ENCODE measurements around the gene WDR91. TPM values are rescaled to one million over a fixed set of nuclear protein-coding genes. Genes with fewer than 3 reads are reported as not detected.
A peak's percentile ranks its signal among the peaks of the same experiment; 100 is the strongest.

Gene WDR91
- total and polyA plus RNA-seq, 2 donors (not counting 1 experiment from before 2014, with no cell fraction given), result 26.7 to 40.7 TPM

GRCh38 chr7:135150072-135150782, 61.1 kb downstream of the WDR91 start:
- peak overlapping the region; percentile 91 for H3K4me3 Mint-ChIP-seq
- ChIA-PET POLR2A (interaction anchor here (1.3 kb wide), 1 partner anchor 19 kb away, joined by 3 read pairs; no protein-coding TSS in a partner anchor), CTCF (interaction anchor here (1.9 to 5.4 kb wide), 2 partner anchors 10 to 19 kb away, joined by 12 to 47 read pairs; partner anchors contain the start of gene CYREN)
- peak overlapping the region; percentile 82 for H3K27ac Mint-ChIP-seq
- no peak for TF ChIP-seq EZH2 (IDR thresholded peaks at IDR 0.05; ENCODE audit: borderline replicate concordance, insufficient read depth, low read depth, low read length, poor library complexity, severe bottlenecking)
- no peak for TF ChIP-seq CTCF (IDR thresholded peaks at IDR 0.05)
- peak overlapping the region; percentile 77 for H3K9ac ChIP-seq (ENCODE audit: low read length)
- peak overlapping the region; percentile 59 to 90 for H3K27ac ChIP-seq (ENCODE audit: low read length in 2 of 2)
- peaks cover 42 to 52% of the 10 kb centered on the region in 2 donors for H3K4me1 ChIP-seq (ENCODE audit: control insufficient read depth in 2 of 2, insufficient read depth in 2 of 2, low read length in 2 of 2)
- H3K27me3 ChIP-seq (replicated peaks in 1 of 4; ENCODE audit: control extremely low read depth in 1 of 4, control insufficient read depth in 3 of 4, insufficient read depth in 4 of 4, low read length in 3 of 4), result no peaks in the 10 kb centered on the region
- H3K27me3 Mint-ChIP-seq, result no peaks in the 10 kb centered on the region
- no peaks in the 10 kb centered on the region for H3K36me3 ChIP-seq (replicated peaks in 1 of 2; ENCODE audit: control extremely low read depth in 1 of 2, control insufficient read depth in 1 of 2, extremely low read depth in 1 of 2, insufficient read depth in 2 of 2, low read length in 1 of 2)
- no peaks in the 10 kb centered on the region for H4K20me1 ChIP-seq (ENCODE audit: control insufficient read depth, insufficient read depth, low read length, poor library complexity, severe bottlenecking)
- DNase-seq, result peak; percentile 26
- peaks cover 76% of the 10 kb centered on the region for H3K4me1 Mint-ChIP-seq
- WGBS (ENCODE audit: insufficient coverage), result 89% methylated on average over 8 of the region's 8 CpGs
- intact Hi-C loops (cut with micrococcal nuclease), result no loop called here
- ATAC-seq (ENCODE audit: low read depth), result no peak
- H3K4me2 ChIP-seq (replicated peaks; ENCODE audit: low read depth, low read length, poor library complexity, severe bottlenecking), result peak overlapping the region; percentile 70
- peaks cover 0 to 2% (median under 1%) of the 10 kb centered on the region in 3 donors for H3K9me3 ChIP-seq (ENCODE audit: control extremely low read depth in 1 of 3, control insufficient read depth in 2 of 3, insufficient read depth in 1 of 3, low read length in 2 of 3)
- peaks cover 8% of the 10 kb centered on the region for H3K9me3 Mint-ChIP-seq (ENCODE audit: insufficient read depth)
- peaks cover 72% of the 10 kb centered on the region for H3K79me2 ChIP-seq (ENCODE audit: control insufficient read depth, insufficient read depth, low read length)
- no peak overlapping the region for H2AFZ ChIP-seq (ENCODE audit: insufficient read depth, low read depth, low read length, poor library complexity, severe bottlenecking)
- peak overlapping the region in 3 of 5 experiments; percentile 18 to 98 (median 68) for H3K4me3 ChIP-seq (ENCODE audit: control extremely low read depth in 1 of 5, extremely low read depth in 1 of 5, insufficient read depth in 1 of 5, low read depth in 2 of 5, low read length in 4 of 5)
